GM19438 (cell line): ENCODE results near the gene GPAM.
A peak's percentile ranks its signal among the peaks of the same experiment; 100 is the strongest.
"Not testable (repeated sequence)": the region's sequence is repeated elsewhere in the genome, so short reads cannot be mapped to it uniquely, and the experiment has no call there.

Experiments
- ATAC-seq: cut with Tn5 transposase; IDR thresholded peaks from one replicate; pipeline ENCODE4 v1.9.1; 2021; ENCODE audit warnings: low read depth; ENCODE audit not compliant: unreplicated experiment

GPAM gene, protein sequence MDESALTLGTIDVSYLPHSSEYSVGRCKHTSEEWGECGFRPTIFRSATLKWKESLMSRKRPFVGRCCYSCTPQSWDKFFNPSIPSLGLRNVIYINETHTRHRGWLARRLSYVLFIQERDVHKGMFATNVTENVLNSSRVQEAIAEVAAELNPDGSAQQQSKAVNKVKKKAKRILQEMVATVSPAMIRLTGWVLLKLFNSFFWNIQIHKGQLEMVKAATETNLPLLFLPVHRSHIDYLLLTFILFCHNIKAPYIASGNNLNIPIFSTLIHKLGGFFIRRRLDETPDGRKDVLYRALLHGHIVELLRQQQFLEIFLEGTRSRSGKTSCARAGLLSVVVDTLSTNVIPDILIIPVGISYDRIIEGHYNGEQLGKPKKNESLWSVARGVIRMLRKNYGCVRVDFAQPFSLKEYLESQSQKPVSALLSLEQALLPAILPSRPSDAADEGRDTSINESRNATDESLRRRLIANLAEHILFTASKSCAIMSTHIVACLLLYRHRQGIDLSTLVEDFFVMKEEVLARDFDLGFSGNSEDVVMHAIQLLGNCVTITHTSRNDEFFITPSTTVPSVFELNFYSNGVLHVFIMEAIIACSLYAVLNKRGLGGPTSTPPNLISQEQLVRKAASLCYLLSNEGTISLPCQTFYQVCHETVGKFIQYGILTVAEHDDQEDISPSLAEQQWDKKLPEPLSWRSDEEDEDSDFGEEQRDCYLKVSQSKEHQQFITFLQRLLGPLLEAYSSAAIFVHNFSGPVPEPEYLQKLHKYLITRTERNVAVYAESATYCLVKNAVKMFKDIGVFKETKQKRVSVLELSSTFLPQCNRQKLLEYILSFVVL

DNA sequence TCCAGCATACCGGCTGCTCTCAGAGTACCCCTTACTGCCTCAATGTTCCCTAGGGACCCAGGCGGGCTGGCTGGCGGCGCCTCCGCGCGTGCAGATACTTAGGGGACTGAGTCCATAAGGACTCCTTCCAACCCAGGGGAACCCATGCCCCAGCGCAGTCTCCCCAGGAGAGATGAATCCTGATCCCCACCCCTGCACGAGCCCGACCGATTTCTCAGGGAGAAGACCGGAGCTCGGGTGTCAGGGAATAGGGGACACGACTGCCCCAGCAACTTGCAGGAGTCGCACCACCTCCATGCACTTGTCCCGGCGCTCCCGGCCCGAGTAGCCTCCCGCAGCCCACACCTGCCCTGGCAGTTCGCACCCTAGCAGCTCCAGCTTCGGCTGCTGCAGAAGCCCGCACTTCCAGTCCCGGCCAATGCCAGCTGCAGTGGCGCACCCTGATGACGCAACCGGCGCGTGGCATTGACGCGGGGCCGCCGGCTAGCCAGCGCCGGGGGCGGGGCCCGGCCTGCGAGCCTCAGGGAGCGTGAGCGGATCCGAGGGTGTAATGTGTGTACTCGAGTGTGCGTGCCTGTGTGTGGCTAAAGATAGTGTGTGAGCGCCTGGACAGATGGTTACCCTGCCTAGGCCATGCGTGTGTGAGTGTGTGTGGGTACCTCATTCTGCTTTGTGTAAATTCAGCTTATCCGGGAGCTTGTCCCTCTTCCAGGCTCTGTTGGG lies at the start of gene GPAM:
Gene GPAM (minus strand): TSS at position 437 of the 723 bp plus-strand sequence. CDS start 1,981 bp downstream, outside the sequence.
- peak; percentile 96 for ATAC-seq

DNA sequence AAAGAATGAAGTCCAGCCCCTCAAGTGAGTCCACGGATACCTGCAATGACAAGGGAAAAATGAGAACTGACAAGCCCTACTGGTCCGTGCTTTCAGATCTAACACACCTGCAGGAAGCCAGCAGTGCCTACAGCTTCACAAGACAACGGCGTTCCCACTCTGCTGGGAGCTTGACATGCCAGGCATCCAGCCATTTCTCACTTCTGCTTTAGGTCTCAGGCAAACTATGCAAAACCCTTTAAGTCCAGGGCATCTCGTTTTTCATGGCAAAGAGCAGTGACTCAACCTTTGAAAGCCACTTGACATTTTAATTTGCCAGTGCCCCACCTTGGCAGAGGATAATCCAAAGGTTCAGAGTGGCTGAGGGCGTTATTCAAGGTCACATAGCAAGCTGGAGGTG lies 49.1 kb upstream of the GPAM start:
- ATAC-seq, result peak; percentile 67

DNA sequence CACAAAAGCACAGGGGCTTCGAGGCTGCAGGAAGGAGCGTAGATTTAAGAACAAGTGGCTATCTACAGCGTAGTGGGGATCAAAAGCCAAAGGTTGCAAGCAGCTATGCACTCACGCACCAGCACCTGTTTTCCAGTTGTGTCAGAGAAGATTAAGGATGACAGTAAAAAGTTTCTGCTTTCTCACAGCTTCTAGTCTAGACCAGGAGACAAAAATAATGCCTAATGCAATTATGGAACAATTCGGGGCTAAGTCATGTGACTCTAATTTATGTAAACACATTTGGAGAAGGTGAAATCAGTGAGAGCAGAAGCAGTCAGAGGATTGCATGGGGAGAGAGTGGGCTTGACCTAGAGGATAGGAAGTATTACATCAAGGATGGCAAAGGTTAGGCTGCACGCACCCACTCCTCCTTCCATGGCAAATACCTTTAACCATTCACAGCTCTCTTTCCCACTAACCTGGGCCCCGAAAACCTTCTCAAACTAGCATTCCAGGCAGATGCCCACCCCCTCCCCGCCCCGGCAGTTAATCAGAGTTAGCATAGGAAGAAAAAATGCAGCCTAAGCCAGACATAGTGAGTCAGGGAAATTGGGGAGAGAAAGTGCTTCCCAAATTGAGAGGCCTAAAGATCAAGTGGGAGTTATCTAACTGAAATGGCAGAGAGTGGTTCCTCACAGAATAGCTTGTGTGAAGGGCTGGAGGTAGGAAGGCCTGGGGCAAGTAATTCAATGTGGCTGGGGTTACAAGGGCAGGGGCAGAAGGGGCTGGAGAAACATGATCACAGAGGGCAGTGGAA lies 48.2 kb upstream of the GPAM start:
- no peak for ATAC-seq

DNA sequence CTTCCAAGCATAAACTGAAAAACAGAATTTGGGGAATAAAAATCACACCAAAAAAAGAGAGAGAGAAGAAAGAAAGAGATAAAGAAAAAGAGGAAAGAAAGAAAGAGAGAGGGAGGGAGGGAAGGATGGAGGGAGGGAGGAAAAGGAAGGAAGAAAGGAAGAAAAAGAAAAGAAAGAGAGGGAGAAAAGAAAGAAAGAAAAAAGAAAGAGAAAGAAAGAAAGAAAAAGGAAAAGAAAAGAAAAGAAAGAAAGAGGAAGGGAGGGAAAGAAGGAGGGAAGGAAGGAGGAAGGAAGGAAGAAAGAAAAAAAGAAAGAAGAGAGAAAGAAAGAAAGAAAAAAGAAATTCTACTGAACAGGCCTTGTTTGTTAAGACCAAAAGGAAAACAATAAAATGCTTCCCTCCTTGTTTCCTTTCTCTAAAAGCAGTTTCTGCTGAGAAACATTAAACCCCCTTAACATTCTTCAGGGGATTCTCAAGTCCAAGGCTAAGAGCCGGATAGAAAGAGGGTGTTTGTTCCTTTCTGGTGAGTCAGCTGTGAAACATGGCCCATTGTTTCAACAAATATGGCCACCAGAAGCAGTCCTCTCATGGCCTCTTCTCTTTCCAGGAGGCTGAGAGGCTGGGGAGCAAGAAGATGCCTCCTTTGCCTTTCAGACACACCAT lies 46.9 kb upstream of the GPAM start:
- ATAC-seq, result no peak

DNA sequence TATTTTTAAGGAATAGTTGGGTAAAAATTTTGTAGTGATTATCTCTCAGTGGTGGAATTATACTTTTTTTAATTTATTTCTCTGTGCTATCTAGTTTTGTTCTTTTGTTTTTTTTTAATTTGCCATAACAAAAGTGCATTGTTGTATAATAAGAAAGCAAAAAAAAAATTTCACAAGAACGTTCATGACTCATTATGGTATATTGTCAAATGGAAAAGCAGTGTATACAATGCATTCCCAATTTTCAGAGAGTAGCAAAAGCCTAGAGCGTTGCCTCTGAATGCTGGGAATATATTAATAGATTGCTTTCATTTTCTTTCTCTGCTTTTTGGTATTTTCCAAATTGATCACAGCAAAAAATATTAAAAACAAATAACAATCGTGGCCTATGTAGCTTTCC lies 46.3 kb upstream of the GPAM start:
- ATAC-seq, result no peak

DNA sequence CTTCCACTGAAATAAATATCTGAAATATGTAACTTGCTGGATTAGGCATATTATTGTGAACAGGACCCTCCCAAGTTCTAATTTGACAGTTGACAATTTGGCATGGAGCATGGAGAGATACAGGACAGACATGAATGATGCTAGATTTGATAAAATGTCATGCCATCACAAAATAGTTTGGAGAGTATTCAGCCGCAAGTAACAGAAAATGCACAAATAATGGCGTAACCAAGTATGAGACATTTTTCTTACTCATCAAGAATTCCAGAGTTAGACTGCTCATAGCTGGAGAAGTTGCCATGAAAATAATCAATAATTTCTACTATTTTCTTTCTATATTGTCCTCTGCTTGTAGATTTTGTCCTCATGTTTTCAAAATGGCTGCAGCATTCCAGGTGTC lies 45.5 kb upstream of the GPAM start:
- ATAC-seq, result no peak

DNA sequence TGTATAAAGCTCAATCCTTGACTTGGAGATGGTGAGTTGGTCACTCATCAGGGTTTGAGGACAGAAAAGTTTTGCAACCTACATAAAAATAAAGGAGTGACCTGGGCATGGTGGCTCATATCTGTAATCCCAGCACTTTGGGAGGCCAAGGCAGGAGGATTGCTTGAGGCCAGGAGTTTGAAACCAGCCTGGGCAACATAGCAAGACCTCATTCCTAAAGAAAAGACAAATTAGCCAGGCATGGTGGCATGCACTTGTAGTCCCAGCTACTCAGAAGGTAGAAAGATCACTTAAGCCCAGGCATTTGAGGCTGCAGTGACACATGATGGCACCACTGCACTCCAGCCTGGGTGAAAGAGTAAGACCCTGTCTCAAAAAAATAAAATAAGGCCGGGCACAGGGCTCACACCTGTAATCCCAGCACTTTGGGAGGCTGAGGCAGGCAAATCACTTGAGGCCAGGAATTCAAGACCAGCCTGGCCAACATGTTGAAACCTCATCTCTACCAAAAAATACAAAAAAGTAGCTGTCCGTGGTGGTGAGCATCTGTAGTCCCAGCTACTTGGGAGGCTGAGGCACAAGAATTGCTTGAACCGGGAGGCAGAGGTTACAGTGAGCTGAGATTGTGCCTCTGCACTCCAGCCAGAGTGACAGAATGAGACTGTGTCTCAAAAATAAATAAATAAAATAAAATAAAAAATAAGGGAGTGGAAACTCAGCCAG lies 45.0 kb upstream of the GPAM start:
- ATAC-seq, result not testable (repeated sequence)

DNA sequence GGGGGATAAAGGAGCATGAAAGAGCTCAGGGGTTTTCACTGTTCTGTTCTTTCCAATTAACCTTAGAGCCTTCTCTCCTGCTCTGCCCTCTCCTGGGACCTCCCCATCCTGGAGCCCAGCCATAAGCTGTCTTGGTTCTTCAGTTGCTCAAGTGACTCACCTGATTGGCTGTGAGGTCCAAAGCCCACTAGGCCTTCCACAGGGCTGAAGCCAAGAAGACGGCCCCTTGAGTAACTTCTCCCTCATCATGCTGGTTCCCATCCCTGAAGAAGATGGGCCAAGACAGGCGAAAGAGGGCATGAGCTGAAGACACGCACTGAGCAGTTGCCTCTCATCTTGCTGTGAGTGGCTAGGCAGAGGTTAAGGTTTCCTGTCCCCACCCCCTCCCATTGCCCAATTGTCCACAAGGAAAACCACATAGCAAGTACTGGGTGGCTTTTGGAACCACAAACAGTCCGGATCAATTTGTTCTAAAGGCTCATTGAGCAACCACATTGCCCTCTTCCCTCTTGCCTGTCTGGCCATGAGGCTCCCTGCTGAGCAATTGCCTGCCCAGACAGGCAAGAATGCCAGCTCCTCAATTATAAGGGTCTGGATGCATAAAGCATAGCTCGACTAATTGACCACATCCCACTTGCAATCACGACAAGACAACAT lies 43.9 kb upstream of the GPAM start:
- no peak for ATAC-seq

DNA sequence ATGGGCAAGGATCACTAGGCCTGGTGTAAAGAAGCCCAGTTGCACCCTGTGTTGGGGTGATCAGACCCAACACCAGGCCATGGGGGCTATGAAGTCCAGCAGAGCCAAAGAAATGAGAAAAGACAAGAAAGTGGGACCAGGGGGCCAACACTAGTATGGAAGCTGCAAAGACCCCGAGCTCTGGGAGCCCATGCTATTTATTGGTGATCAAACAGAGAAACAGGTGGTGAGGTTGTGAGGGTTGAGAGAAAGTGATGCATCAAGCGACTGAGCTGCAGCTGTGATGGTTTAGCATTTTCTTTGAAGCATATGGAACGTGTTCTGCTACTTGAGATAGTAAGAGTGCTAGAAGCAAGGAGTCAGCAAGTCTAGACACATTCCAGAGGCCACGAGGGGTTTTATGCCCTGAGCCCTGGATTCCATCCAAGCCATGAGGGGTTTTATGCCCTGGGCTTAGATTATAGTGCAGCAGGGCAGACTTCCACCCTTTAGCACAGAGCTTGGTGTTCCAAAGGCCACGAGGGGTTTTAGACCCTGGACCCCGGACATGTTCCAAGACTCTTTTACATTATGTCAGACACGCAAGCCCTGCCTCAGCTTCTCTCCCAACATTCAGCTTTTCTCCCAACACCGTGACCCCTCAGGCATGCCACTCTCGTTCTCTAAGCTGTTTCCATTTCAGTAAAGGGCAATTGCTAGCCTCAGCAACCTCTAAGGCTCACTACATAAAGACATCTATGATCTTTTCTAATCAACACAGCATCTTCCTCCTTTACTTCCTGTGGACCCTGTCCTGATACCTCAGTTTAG lies 43.1 kb upstream of the GPAM start:
- ATAC-seq, result no peak

DNA sequence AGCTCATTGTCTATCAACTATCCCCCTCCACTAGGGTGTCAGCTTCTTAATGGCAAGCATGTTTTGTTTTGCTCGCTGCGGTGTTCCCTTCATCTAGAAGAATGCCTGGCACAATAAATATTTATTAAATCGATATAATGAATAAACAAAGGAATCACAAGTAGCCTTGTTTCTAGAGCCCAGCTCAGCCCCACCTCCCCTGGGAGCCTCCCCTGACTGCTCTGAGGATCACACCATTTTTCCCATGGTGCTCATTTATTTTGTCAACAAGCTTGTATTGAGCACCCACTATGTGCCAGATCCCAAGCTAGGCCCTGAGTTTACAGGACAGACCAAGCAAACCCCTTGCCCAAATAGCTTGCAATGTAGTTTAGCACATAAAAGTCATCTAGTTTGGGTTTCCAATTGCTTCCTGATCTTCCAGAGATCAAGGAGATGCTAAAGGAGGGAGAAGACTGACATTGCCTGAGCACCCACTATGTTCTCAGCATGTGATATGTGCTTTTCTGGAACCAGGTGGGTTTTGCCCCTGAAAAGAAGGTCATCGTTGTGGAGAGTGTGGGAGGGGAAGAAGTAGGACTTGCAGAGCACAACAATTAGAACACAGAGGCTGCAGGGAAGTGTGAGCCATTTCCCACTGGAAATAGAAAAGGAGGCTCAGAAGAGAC lies 42.3 kb upstream of the GPAM start:
- ATAC-seq, result no peak

DNA sequence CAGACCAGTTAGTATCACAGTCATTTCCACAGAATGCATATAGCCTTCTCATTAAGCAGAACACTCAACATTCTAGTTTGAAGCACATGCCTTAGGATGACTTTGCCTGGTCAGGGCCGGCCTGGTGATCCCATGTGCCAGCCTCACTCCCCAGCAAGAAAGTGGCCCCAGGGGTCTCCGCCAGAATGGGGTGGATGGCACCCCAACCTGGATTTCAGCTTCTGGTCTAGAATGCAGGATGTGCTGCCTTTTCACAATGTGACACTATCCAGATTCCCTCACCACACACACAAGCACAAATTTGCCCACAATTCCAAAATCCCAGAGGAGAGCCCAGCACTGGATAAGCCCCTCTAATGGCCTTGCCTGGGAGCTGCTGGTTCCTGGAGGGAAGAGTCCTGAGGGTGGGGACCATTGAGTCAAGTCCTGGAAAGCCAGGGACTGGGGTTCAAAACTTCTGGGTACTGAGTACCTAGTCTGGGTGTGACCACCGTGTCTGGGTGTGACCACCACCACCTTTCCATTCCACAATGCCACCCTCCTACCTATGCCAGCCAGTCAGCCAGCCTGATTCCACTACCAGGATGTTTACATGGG lies 41.5 kb upstream of the GPAM start:
- ATAC-seq, result no peak

DNA sequence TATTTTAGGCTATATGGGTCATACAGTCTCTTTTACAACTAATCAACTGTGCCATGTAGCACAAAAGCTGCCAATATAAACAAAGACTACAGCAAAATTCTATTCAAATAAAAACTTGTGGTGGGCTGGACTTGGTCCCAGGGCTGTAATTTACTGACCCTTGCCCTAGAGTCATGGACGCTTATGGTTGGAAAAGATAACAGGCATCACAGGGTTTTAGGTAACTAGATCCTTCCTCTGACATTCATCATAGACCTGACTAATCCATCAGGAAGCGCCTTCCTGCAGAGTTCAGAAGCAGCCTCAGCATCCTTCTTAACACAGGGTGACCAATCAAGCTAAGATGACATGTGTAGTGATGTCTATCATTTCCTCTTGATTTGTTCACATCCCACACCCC lies 40.2 kb upstream of the GPAM start:
- no peak for ATAC-seq

DNA sequence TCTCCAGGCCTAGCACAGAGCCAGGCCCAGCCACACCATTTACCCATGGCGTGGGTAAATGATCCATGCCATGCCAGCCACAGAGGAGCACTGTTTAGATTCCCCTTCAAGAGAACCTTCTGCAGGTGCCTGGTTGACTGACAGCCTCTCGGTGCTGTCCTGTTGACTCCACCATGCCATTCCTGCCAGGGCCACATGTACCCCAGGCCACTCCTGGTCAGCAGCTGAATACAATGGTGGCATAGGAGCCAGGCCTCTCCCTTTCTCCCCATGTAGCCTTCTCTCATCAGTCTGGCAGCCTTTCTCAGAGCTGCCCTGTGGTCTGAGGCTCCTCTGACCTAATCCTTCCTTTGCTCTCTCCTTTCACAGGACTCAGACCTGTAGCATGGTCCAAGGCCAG lies 39.2 kb upstream of the GPAM start:
- no peak for ATAC-seq

DNA sequence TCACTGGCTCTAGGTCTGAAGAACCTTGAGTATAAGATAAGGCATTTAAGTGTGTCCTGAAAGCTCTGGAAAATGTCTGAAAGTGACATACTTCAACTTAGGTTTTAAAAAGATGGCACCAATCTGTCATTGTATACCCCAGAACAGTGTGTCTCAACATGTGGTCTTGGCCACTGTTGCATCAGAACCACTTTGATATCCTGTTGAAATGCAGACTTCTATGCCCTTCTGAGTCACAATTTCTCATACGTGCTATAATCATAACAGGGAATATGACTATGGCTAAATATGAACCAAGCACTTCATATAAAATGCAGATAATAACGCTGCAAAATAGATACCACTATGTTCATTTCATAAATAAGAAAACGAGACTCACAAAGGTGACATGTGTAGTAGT lies 38.0 kb upstream of the GPAM start:
- no peak for ATAC-seq

DNA sequence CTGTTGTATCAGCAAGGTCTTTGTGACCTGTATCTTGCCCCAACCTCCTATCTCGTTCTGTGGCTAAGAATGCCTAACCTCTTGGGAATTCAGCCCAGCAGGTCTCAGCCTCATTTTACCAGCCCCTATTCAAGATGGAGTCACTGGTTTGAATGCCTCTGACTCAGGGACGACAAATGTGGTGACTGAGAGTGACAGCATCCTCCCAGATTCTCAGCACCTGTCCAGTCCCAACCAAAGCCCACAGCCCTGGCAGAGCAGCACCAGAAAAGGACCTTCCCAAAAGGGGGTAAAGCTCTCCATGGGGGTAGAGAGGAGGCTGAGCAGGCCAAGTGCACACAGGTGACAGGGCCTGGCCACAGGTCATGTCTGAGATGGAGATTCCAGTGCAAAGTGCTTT lies 35.4 kb upstream of the GPAM start:
- no peak for ATAC-seq

DNA sequence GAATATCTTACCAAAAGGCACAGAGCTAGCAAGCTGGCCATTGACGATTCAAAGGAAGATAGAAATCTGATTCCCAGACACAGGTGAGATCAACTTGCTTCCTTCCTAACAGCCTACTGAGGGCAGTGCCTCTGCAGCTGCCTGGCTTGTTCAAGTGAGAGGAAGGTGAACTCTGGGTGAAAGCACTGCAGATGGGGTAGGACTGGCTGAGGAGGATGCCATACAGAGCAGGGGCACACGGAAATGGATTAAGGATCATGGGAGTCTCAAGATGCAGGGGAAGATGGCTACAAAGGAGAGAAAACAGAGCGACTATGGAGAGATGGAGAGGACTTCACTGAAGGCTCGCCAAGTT lies 34.4 kb upstream of the GPAM start:
- no peak for ATAC-seq

DNA sequence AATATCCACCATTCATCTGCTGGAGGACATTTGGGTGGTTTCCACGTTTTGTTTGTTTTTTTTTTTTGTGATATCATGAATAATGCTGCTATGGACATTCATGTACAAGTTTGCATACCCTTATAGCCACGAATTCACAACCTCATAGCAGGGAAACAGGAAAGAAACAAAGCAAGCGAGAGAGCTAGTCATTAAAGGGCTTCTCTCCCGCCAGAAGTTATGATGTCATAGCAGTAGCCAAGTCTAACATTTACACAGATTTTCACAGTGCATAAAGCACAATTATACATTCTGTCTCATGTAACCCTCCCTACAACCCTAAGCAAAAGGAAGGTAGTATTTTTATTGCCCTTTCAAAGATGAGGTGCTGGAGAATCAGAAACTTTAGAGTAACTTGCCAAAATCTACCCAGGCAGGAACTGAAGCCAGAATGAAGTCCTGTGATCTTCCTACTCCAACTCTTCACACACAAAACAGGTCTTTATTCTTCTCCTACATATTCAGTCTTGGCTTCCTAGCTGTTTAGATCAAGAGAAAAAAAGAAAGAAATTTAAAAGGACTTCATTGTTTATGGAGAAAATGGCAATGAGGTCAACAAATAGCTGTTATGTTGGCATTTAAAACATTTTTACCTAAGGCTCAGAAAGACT lies 33.9 kb upstream of the GPAM start:
- ATAC-seq, result no peak
